Loucy (cell line): ENCODE data around the gene MAB21L3.
A peak's percentile ranks its signal among the peaks of the same experiment; 100 is the strongest.

Source experiments
- H2AFZ ChIP-seq: fragments of 200-600 bp; sonication (generic); 2 replicates; pipeline ENCODE4 v1.6.0; 2016; ENCODE audit warnings: antibody characterized with exemption, mild to moderate bottlenecking, low read length, moderate library complexity
- H3F3A ChIP-seq: fragments of 200-600 bp; 2 replicates; pipeline ENCODE4 v1.6.0; 2016; ENCODE audit warnings: antibody characterized with exemption, low read depth, mild to moderate bottlenecking
- H3K27me3 ChIP-seq: fragments of 200-600 bp; sonication (generic); 2 replicates; pipeline ENCODE4 v1.6.1; 2014; ENCODE audit warnings: low read length, mild to moderate bottlenecking; ENCODE audit not compliant: insufficient read depth, poor library complexity, severe bottlenecking
- H3K36me3 ChIP-seq: fragments of 200-600 bp; sonication (generic); 2 replicates; pipeline ENCODE4 v1.6.1; 2016; ENCODE audit warnings: low read length; ENCODE audit not compliant: insufficient read depth
- H3K4me1 ChIP-seq: fragments of 200-600 bp; sonication (generic); 2 replicates; pipeline ENCODE4 v1.5.1; 2014; ENCODE audit warnings: low read length, mild to moderate bottlenecking; ENCODE audit not compliant: insufficient read depth, poor library complexity, severe bottlenecking
- H3K4me2 ChIP-seq: fragments of 200-600 bp; sonication (generic); 2 replicates; pipeline ENCODE4 v1.6.0; 2014; ENCODE audit warnings: antibody characterized with exemption, low read length, low read depth, mild to moderate bottlenecking; ENCODE audit not compliant: poor library complexity, severe bottlenecking
- H3K4me3 ChIP-seq: fragments of 200-600 bp; sonication (generic); 2 replicates; pipeline ENCODE4 v1.5.1; 2014; ENCODE audit warnings: low read length, mild to moderate bottlenecking, mixed read lengths; ENCODE audit not compliant: poor library complexity, severe bottlenecking
- H3K79me2 ChIP-seq: fragments of 200-600 bp; sonication (generic); 2 replicates; pipeline ENCODE4 v1.6.1; 2014; ENCODE audit warnings: low read length; ENCODE audit not compliant: insufficient read depth
- H3K9ac ChIP-seq: fragments of 200-600 bp; sonication (generic); 2 replicates; pipeline ENCODE4 v1.6.0; 2014; ENCODE audit warnings: mild to moderate bottlenecking, low read depth, low read length, moderate library complexity; ENCODE audit not compliant: poor library complexity, severe bottlenecking
- H3K9me2 ChIP-seq: fragments of 200-600 bp; sonication (generic); replicated peaks from 2 replicates; pipeline ENCODE4 v1.6.1; 2016; ENCODE audit warnings: low read depth, low read length, mixed read lengths
- H3K9me3 ChIP-seq: fragments of 200-600 bp; sonication (generic); 2 replicates; pipeline ENCODE4 v1.6.1; 2014; ENCODE audit warnings: mild to moderate bottlenecking, antibody characterized with exemption, low read length, low read depth; ENCODE audit not compliant: insufficient read depth
- H4K20me1 ChIP-seq: fragments of 200-600 bp; sonication (generic); 2 replicates; pipeline ENCODE4 v1.6.0; 2014; ENCODE audit warnings: antibody characterized with exemption, low read length, mild to moderate bottlenecking; ENCODE audit not compliant: insufficient read depth, poor library complexity, severe bottlenecking
- CTCF ChIP-seq: fragments of 200-600 bp; sonication (generic); conservative IDR thresholded peaks from 2 replicates; pipeline ENCODE4 v1.5.1; 2014; ENCODE audit warnings: mild to moderate bottlenecking, antibody characterized with exemption, low read length
- EZH2phosphoT487 ChIP-seq: fragments of 200-600 bp; IDR thresholded peaks from 2 replicates; pipeline ENCODE4 v1.6.1; 2018; ENCODE audit warnings: antibody characterized with exemption, mild to moderate bottlenecking, moderate library complexity, borderline replicate concordance

The MAB21L3 gene

GRCh38 chr1:116147114-116147510 lies 35.9 kb downstream of the MAB21L3 start:
- Histone ChIP-seq H4K20me1 (no peaks in the 10 kb centered on the region), H3K27me3 (no peaks in the 10 kb centered on the region), H3K4me3 (no peak overlapping the region), H3K4me2 (no peak overlapping the region), H2AFZ (0 out of 2 replicates have a peak overlapping the region, but pooled peaks have one; percentile 35), H3K79me2 (no peaks in the 10 kb centered on the region), H3F3A (no peaks in the 10 kb centered on the region), H3K36me3 (no peaks in the 10 kb centered on the region), H3K9ac (no peak overlapping the region), H3K9me2 (no peaks in the 10 kb centered on the region), H3K4me1 (peaks cover 17% of the 10 kb centered on the region), H3K9me3 (peaks cover 12% of the 10 kb centered on the region)
- TF ChIP-seq CTCF (no peak), EZH2phosphoT487 (no peak)

GRCh38 chr1:116147972-116148371 lies 36.8 kb downstream of the MAB21L3 start:
- Histone ChIP-seq H3K4me1 (peaks cover 21% of the 10 kb centered on the region), H2AFZ (no peak overlapping the region), H4K20me1 (no peaks in the 10 kb centered on the region), H3F3A (no peaks in the 10 kb centered on the region), H3K4me2 (no peak overlapping the region), H3K9ac (no peak overlapping the region), H3K9me2 (no peaks in the 10 kb centered on the region), H3K36me3 (no peaks in the 10 kb centered on the region), H3K79me2 (no peaks in the 10 kb centered on the region), H3K4me3 (no peak overlapping the region), H3K9me3 (peaks cover 11% of the 10 kb centered on the region), H3K27me3 (no peaks in the 10 kb centered on the region)
- TF ChIP-seq EZH2phosphoT487 (no peak), CTCF (no peak)

- H3K36me3 ChIP-seq: no peaks in the 10 kb centered on the region
- TF ChIP-seq CTCF (no peak), EZH2phosphoT487 (no peak)
Observed at GRCh38 chr1:116148967-116149366, 37.8 kb downstream of the MAB21L3 start.

More at GRCh38 chr1:116148967-116149366, 37.8 kb downstream of the MAB21L3 start:
- Histone ChIP-seq H3K4me3 (no peak overlapping the region), H3K9me2 (no peaks in the 10 kb centered on the region), H3K4me2 (no peak overlapping the region), H4K20me1 (no peaks in the 10 kb centered on the region), H3K9me3 (peaks cover 4% of the 10 kb centered on the region), H2AFZ (no peak overlapping the region), H3K79me2 (no peaks in the 10 kb centered on the region), H3F3A (no peaks in the 10 kb centered on the region), H3K27me3 (no peaks in the 10 kb centered on the region), H3K9ac (no peak overlapping the region), H3K4me1 (peaks cover 21% of the 10 kb centered on the region)
